IMR-90 (cell line): ENCODE data around the gene JSRP1. TPM values are rescaled to one million over a fixed set of nuclear protein-coding genes. Genes with fewer than 3 reads are reported as not detected.

Source experiments
- ATAC-seq: fragments of 200-7000 bp; cut with Tn5 transposase; 2 replicates; pipeline ENCODE4 v1.9.1; 2020; ENCODE audit warnings: low read depth, mild to moderate bottlenecking, moderate library complexity
- BruUV-seq: library from RNA; stranded (reverse); fragments of 400-500 nt; replicated peaks from 2 replicates; lab custom pipeline; 2021; lab: Mats Ljungman, UMichigan
- CTCF ChIA-PET: fragments of 300-600 bp; formaldehyde crosslinking; extraction: SDS; loops from one replicate; lab custom pipeline; 2021; ENCODE audit warnings: antibody characterized with exemption; lab: Yijun Ruan, JAX
- POLR2A ChIA-PET: fragments of 300-600 bp; sonication (Branson Sonifier 250); formaldehyde crosslinking; loops from one replicate; lab custom pipeline; 2022; ENCODE audit warnings: antibody characterized with exemption; ENCODE audit not compliant: unreplicated experiment; lab: Charles Lee
- DNase-seq: peaks from one replicate; pipeline ENCODE4 v3.0.0; 2013
- H2AFZ ChIP-seq: replicated peaks from 2 replicates; pipeline ENCODE3; 2013; ENCODE audit warnings: low read length, mild to moderate bottlenecking; ENCODE audit not compliant: poor library complexity
- H2AK5ac ChIP-seq: 2 replicates; pipeline ENCODE4 v1.6.1; 2013; ENCODE audit warnings: low read depth, low read length, inconsistent platforms
- H2AK9ac ChIP-seq: replicated peaks from 2 replicates; pipeline ENCODE3; 2013; ENCODE audit warnings: mild to moderate bottlenecking, low read depth, low read length, moderate library complexity; ENCODE audit not compliant: poor library complexity
- H2BK120ac ChIP-seq: 2 replicates; pipeline ENCODE4 v1.6.1; 2013; ENCODE audit warnings: low read depth, low read length, inconsistent platforms
- H2BK15ac ChIP-seq: 3 replicates; pipeline ENCODE4 v1.6.1; 2013; ENCODE audit warnings: low read depth, low read length, inconsistent platforms
- H2BK20ac ChIP-seq: 2 replicates; pipeline ENCODE4 v1.6.1; 2013; ENCODE audit warnings: low read depth, mild to moderate bottlenecking, inconsistent platforms, low read length, moderate library complexity
- H2BK5ac ChIP-seq: 2 replicates; pipeline ENCODE4 v1.6.1; 2013; ENCODE audit warnings: mild to moderate bottlenecking, low read depth, low read length, inconsistent platforms; ENCODE audit not compliant: poor library complexity, severe bottlenecking
- H3K14ac ChIP-seq: replicated peaks from 2 replicates; pipeline ENCODE4 v1.6.1; 2013; ENCODE audit warnings: low read depth, low read length, inconsistent platforms
- H3K18ac ChIP-seq: 2 replicates; pipeline ENCODE4 v1.6.1; 2013; ENCODE audit warnings: low read depth, low read length, control low read depth
- H3K23ac ChIP-seq: 2 replicates; pipeline ENCODE4 v1.6.1; 2013; ENCODE audit warnings: low read depth, low read length, inconsistent platforms
- H3K27ac ChIP-seq: 2 replicates; pipeline ENCODE4 v1.5.1; 2013; ENCODE audit warnings: mild to moderate bottlenecking, control low read depth, low read length; ENCODE audit not compliant: insufficient read depth
- H3K27me3 ChIP-seq: 2 replicates; pipeline ENCODE4 v1.6.1; 2013; ENCODE audit warnings: low read length; ENCODE audit not compliant: control insufficient read depth, insufficient read depth
- H3K36me3 ChIP-seq: 2 replicates; pipeline ENCODE4 v1.6.1; 2013; ENCODE audit warnings: low read length, mixed read lengths; ENCODE audit not compliant: control insufficient read depth, insufficient read depth
- H3K4ac ChIP-seq: 2 replicates; pipeline ENCODE4 v1.6.1; 2013; ENCODE audit warnings: low read depth, low read length, inconsistent platforms
- H3K4me1 ChIP-seq: 2 replicates; pipeline ENCODE4 v1.6.1; 2013; ENCODE audit warnings: low read length, mixed read lengths; ENCODE audit not compliant: control insufficient read depth, insufficient read depth
- H3K4me2 ChIP-seq: 2 replicates; pipeline ENCODE4 v1.6.1; 2013; ENCODE audit warnings: low read depth, mild to moderate bottlenecking, control low read depth, low read length, moderate library complexity
- H3K4me3 ChIP-seq: 2 replicates; pipeline ENCODE4 v1.5.1; 2013; ENCODE audit warnings: low read depth, mild to moderate bottlenecking, control low read depth, low read length, moderate library complexity; ENCODE audit not compliant: insufficient read depth
- H3K56ac ChIP-seq: 2 replicates; pipeline ENCODE4 v1.6.1; 2013; ENCODE audit warnings: low read length, inconsistent platforms; ENCODE audit not compliant: insufficient read depth; ENCODE audit errors: extremely low read depth
- H3K79me1 ChIP-seq, 2 experiments: 2 replicates each; pipeline ENCODE4 v1.6.1; 2013; ENCODE audit warnings: low read length in 2 of 2, inconsistent platforms in 1 of 2, low read depth in 1 of 2
- H3K9ac ChIP-seq: 2 replicates; pipeline ENCODE4 v1.6.1; 2013; ENCODE audit warnings: low read depth, low read length, control low read depth
- H3K9me1 ChIP-seq: 2 replicates; pipeline ENCODE4 v1.6.1; 2013; ENCODE audit warnings: low read length, inconsistent platforms; ENCODE audit not compliant: insufficient read depth
- H3K9me3 ChIP-seq: 2 replicates; pipeline ENCODE4 v1.6.1; 2013; ENCODE audit warnings: low read length; ENCODE audit not compliant: control insufficient read depth, insufficient read depth
- H4K20me1 ChIP-seq: 2 replicates; pipeline ENCODE4 v1.6.1; 2013; ENCODE audit warnings: low read length, inconsistent platforms; ENCODE audit not compliant: insufficient read depth
- H4K5ac ChIP-seq: 2 replicates; pipeline ENCODE4 v1.6.1; 2013; ENCODE audit warnings: mild to moderate bottlenecking, low read depth, low read length, control low read depth
- H4K8ac ChIP-seq, 2 experiments: 2 replicates each; pipeline ENCODE4 v1.6.1; 2013; ENCODE audit warnings: low read depth in 2 of 2, low read length in 2 of 2, control low read depth in 1 of 2, inconsistent platforms in 1 of 2
- H4K91ac ChIP-seq: 2 replicates; pipeline ENCODE4 v1.6.1; 2013; ENCODE audit warnings: low read depth, low read length, inconsistent platforms; ENCODE audit not compliant: insufficient read depth
- BHLHE40 ChIP-seq: fragments of 150-350 bp; IDR thresholded peaks from 2 replicates; pipeline ENCODE4 v1.6.1; 2016; ENCODE audit warnings: mild to moderate bottlenecking, low read depth, low read length
- NFE2L2 ChIP-seq: fragments of 150-350 bp; IDR thresholded peaks from 2 replicates; pipeline ENCODE4 v1.6.1; 2016; ENCODE audit warnings: low read depth, mild to moderate bottlenecking, low read length
- RAD21 ChIP-seq: IDR thresholded peaks from 2 replicates; pipeline ENCODE4 v1.6.1; 2012; ENCODE audit warnings: low read length, improper control_type of control experiment
- RCOR1 ChIP-seq: IDR thresholded peaks from 2 replicates; pipeline ENCODE4 v1.6.1; 2012; ENCODE audit warnings: mild to moderate bottlenecking, low read length, improper control_type of control experiment; ENCODE audit not compliant: insufficient replicate concordance
- RFX5 ChIP-seq: IDR thresholded peaks from 2 replicates; pipeline ENCODE4 v1.8.0; 2012; ENCODE audit warnings: low read depth, mild to moderate bottlenecking, low read length, moderate library complexity
- WGBS, 2 experiments: methylation state at CpG; one replicate each; pipeline versions ENCODE4 v1.1.5 to v1.1.7; 2013; ENCODE audit warnings: missing lambda C conversion rate in 2 of 2; ENCODE audit not compliant: insufficient read length in 1 of 2; ENCODE audit errors: extremely low coverage in 2 of 2; 5-methylcytosine and 5-hydroxymethylcytosine counted together
- dilution Hi-C: fragments of 300-500 bp; cut with HindIII; formaldehyde crosslinking; loops from one replicate; pipeline ENCODE4 v1.14.3; 2018; ENCODE audit warnings: low sequenced_read_pairs; ENCODE audit not compliant: unreplicated experiment
- in situ Hi-C: fragments of 300-500 bp; cut with MboI; formaldehyde crosslinking; loops from 3 replicates; pipeline ENCODE4 v1.14.3; 2019; ENCODE audit warnings: low sequenced_read_pairs, inconsistent platforms, mixed read lengths
- intact Hi-C: fragments of 100-400 bp; cut with micrococcal nuclease; formaldehyde crosslinking; loops from 2 replicates; pipeline ENCODE4 v1.10.0; 2022
- polyA plus RNA-seq, 3 experiments: library from polyadenylated mRNA; depleted of rRNA; stranded (reverse); fragments of >200 nt; gene quantifications; 2 replicates each; pipeline ENCODE4 v1.2.3, GENCODE V29; 2012; ENCODE audit warnings: low replicate concordance in 1 of 3
- total RNA-seq: library from RNA; depleted of rRNA; stranded (reverse); fragments of >200 nt; gene quantifications from 2 replicates; pipeline ENCODE4 v1.2.3, GENCODE V29; 2012

Gene JSRP1
- total and polyA plus RNA-seq, 2 of the 4 experiments (the other 2 are of a cell fraction): not detected

DNA sequence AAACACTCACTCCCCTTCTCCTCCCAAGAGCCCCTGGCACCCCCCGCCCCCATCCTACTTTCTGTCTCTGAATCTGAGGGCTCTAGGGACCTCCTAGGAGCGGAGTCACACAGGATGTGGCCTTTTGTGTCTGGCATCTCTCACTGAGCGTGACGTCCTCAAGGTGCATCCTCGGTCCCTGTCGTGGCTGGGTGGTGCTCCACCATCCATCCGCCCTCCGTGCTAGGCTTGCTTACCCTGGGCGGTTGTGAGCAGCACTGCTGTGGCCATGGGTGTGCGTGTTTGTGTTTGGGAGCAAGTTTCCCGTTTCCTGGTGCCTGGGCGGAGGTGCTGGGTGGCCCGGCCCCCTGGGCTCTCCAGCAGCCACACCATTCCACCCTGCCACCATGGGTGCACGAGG is 32.3 kb downstream of the JSRP1 start:
- H2BK20ac ChIP-seq: no peak overlapping the region
- H2AK5ac ChIP-seq: no peak overlapping the region
- WGBS, 2 experiments: 100% methylated on average over 2 of the region's 14 CpGs; no CpG with 5 or more reads in 1 of the 2 experiments
- no peak overlapping the region for H4K5ac ChIP-seq
- H3K18ac ChIP-seq: no peak overlapping the region
- peaks cover 5 to 22% of the 10 kb centered on the region in 2 experiments; a peak in 3 of 4 replicates for H3K79me1 ChIP-seq
- H2BK120ac ChIP-seq: no peak overlapping the region
- no peaks in the 10 kb centered on the region for H3K27me3 ChIP-seq
- H3K4me2 ChIP-seq: no peak overlapping the region
- no peaks in the 10 kb centered on the region for H3K9me1 ChIP-seq
- ATAC-seq: no peak
- H3K9ac ChIP-seq: no peak overlapping the region
- no peak overlapping the region for H2AK9ac ChIP-seq
- H4K8ac ChIP-seq: no peak overlapping the region
- no peak overlapping the region for H4K91ac ChIP-seq
- TF ChIP-seq NFE2L2: no peak
- TF ChIP-seq RAD21: no peak
- no peak for TF ChIP-seq BHLHE40
- TF ChIP-seq RCOR1: no peak
- no peak for TF ChIP-seq RFX5
- dilution Hi-C loops: no loop called here
- DNase-seq: no peak
- H2BK15ac ChIP-seq: no peak overlapping the region
- no peak overlapping the region for H3K23ac ChIP-seq
- H3K4ac ChIP-seq: no peak overlapping the region
- H4K20me1 ChIP-seq: peaks cover 11% of the 10 kb centered on the region; the same call in 1 of the 2 replicates
- no peaks in the 10 kb centered on the region for H3K9me3 ChIP-seq
- H3K56ac ChIP-seq: no peak overlapping the region
- ChIA-PET CTCF (no interaction called here), POLR2A (no interaction called here)
- H3K36me3 ChIP-seq: peaks cover 72% of the 10 kb centered on the region
- peak overlapping the region; percentile 13 for H2BK5ac ChIP-seq
- H3K4me3 ChIP-seq: no peak overlapping the region
- no TSS peak for BruUV-seq
- H3K14ac ChIP-seq: no peak overlapping the region
- intact Hi-C loops: no loop called here
- in situ Hi-C loops: no loop called here
- no peak overlapping the region for H2AFZ ChIP-seq
- H3K4me1 ChIP-seq: no peaks in the 10 kb centered on the region
- no peak overlapping the region for H3K27ac ChIP-seq
